ENCODE results near the gene SAP30.

GRCh38 chr4:173357939-173358338, 12.8 kb upstream of the SAP30 start:
- no peak for TF ChIP-seq CTCF (IDR thresholded peaks at IDR 0.05; ENCODE audit: low read depth, low read length)
- no peak for TF ChIP-seq EZH2phosphoT487 (IDR thresholded peaks at IDR 0.05; ENCODE audit: low read depth)

All from OCI-LY3 (cell line).